ENCODE measurements around the gene GRK4. TPM values are rescaled to one million over a fixed set of nuclear protein-coding genes. Genes with fewer than 3 reads are reported as not detected.
"Not testable (repeated sequence)": the region's sequence is repeated elsewhere in the genome, so short reads cannot be mapped to it uniquely, and the experiment has no call there.

GRK4 gene
- total RNA-seq, 1 donor from 2014 or later, result 5.9 TPM

- no peak for TF ChIP-seq CTCF (IDR thresholded peaks at IDR 0.05; ENCODE audit: unreplicated experiment)
- H3K27me3 Mint-ChIP-seq (ENCODE audit: unreplicated experiment), result peaks cover 2% of the 10 kb centered on the region
- H3K4me1 Mint-ChIP-seq (ENCODE audit: unreplicated experiment), result peaks cover 30% of the 10 kb centered on the region
- no peaks in the 10 kb centered on the region for H3K9me3 Mint-ChIP-seq (ENCODE audit: unreplicated experiment)
- no peak for DNase-seq (ENCODE audit: low spot score)
- H3K36me3 Mint-ChIP-seq (ENCODE audit: low read depth, unreplicated experiment), result peaks cover 23% of the 10 kb centered on the region
- H3K4me3 Mint-ChIP-seq (ENCODE audit: unreplicated experiment), result no peak overlapping the region
- H3K27ac Mint-ChIP-seq (ENCODE audit: unreplicated experiment), result peak overlapping the region; percentile 83
Observed at GRCh38 chr4:2958446-2958845, 4.9 kb upstream of the GRK4 start.

GRCh38 chr4:2960450-2960849 lies 2.9 kb upstream of the GRK4 start:
- not testable (repeated sequence) for H3K4me3 Mint-ChIP-seq (ENCODE audit: unreplicated experiment); DNase-seq (ENCODE audit: low spot score); H3K9me3 Mint-ChIP-seq (ENCODE audit: unreplicated experiment); H3K27me3 Mint-ChIP-seq (ENCODE audit: unreplicated experiment)
- peaks cover 34% of the 10 kb centered on the region for H3K4me1 Mint-ChIP-seq (ENCODE audit: unreplicated experiment)
- H3K27ac Mint-ChIP-seq (ENCODE audit: unreplicated experiment), result peak overlapping the region; percentile 24
- peaks cover 28% of the 10 kb centered on the region for H3K36me3 Mint-ChIP-seq (ENCODE audit: low read depth, unreplicated experiment)

GRCh38 chr4:2961421-2961810 lies 2.0 kb upstream of the GRK4 start:
- peaks cover 8% of the 10 kb centered on the region for H3K27me3 Mint-ChIP-seq (ENCODE audit: unreplicated experiment)
- H3K27ac Mint-ChIP-seq (ENCODE audit: unreplicated experiment), result peak overlapping the region; percentile 10
- no peak for TF ChIP-seq CTCF (IDR thresholded peaks at IDR 0.05; ENCODE audit: unreplicated experiment)
- H3K4me3 Mint-ChIP-seq (ENCODE audit: unreplicated experiment), result peak overlapping the region; percentile 97
- peaks cover 34% of the 10 kb centered on the region for H3K4me1 Mint-ChIP-seq (ENCODE audit: unreplicated experiment)
- peak; percentile 31 for DNase-seq (ENCODE audit: low spot score)
- no peaks in the 10 kb centered on the region for H3K9me3 Mint-ChIP-seq (ENCODE audit: unreplicated experiment)
- H3K36me3 Mint-ChIP-seq (ENCODE audit: low read depth, unreplicated experiment), result peaks cover 18% of the 10 kb centered on the region

GRCh38 chr4:2961811-2962441 lies 1.4 kb upstream of the GRK4 start:
- Mint-ChIP-seq H3K4me3 (ENCODE audit: unreplicated experiment) (peak overlapping the region; percentile 97), H3K27me3 (ENCODE audit: unreplicated experiment) (peaks cover 8% of the 10 kb centered on the region), H3K36me3 (ENCODE audit: low read depth, unreplicated experiment) (peaks cover 13% of the 10 kb centered on the region), H3K27ac (ENCODE audit: unreplicated experiment) (peak overlapping the region; percentile 93), H3K9me3 (ENCODE audit: unreplicated experiment) (no peaks in the 10 kb centered on the region), H3K4me1 (ENCODE audit: unreplicated experiment) (peaks cover 34% of the 10 kb centered on the region)
- TF ChIP-seq CTCF (IDR thresholded peaks at IDR 0.05; ENCODE audit: unreplicated experiment), result no peak
- no peak for DNase-seq (ENCODE audit: low spot score)

GRCh38 chr4:2962614-2963174 lies 677 bp upstream of the GRK4 start:
- DNase-seq (ENCODE audit: low spot score), result peak; percentile 62

More at GRCh38 chr4:2962614-2963174, 677 bp upstream of the GRK4 start:
- H3K27ac Mint-ChIP-seq (ENCODE audit: unreplicated experiment), result peak overlapping the region; percentile 93
- peak overlapping the region; percentile 97 for H3K4me3 Mint-ChIP-seq (ENCODE audit: unreplicated experiment)
- peaks cover 8% of the 10 kb centered on the region for H3K27me3 Mint-ChIP-seq (ENCODE audit: unreplicated experiment)
- no peaks in the 10 kb centered on the region for H3K9me3 Mint-ChIP-seq (ENCODE audit: unreplicated experiment)
- H3K36me3 Mint-ChIP-seq (ENCODE audit: low read depth, unreplicated experiment), result peaks cover 8% of the 10 kb centered on the region
- TF ChIP-seq CTCF (IDR thresholded peaks at IDR 0.05; ENCODE audit: unreplicated experiment), result no peak
- peaks cover 31% of the 10 kb centered on the region for H3K4me1 Mint-ChIP-seq (ENCODE audit: unreplicated experiment)
